G401 (cell line): ENCODE measurements around the gene HOXD9. TPM values are rescaled to one million over a fixed set of nuclear protein-coding genes. Genes with fewer than 3 reads are reported as not detected.

Source experiments
- DNase-seq: peaks from one replicate; pipeline ENCODE4 v3.0.0-alpha.2; 2015; ENCODE audit warnings: low spot score
- in situ Hi-C: cut with HindIII; loops from 2 replicates; pipeline ENCODE4 v1.10.0; 2016; ENCODE audit warnings: low sequenced_read_pairs, mixed read lengths
- total RNA-seq: library from RNA; depleted of rRNA; stranded (reverse); fragments of >200 nt; shearing (Covaris generic); gene quantifications from 2 replicates; pipeline ENCODE4 v1.2.3, GENCODE V29; 2014

The HOXD9 gene
- total RNA-seq, 1 experiment from 2014 or later, result 10.6 TPM

DNA sequence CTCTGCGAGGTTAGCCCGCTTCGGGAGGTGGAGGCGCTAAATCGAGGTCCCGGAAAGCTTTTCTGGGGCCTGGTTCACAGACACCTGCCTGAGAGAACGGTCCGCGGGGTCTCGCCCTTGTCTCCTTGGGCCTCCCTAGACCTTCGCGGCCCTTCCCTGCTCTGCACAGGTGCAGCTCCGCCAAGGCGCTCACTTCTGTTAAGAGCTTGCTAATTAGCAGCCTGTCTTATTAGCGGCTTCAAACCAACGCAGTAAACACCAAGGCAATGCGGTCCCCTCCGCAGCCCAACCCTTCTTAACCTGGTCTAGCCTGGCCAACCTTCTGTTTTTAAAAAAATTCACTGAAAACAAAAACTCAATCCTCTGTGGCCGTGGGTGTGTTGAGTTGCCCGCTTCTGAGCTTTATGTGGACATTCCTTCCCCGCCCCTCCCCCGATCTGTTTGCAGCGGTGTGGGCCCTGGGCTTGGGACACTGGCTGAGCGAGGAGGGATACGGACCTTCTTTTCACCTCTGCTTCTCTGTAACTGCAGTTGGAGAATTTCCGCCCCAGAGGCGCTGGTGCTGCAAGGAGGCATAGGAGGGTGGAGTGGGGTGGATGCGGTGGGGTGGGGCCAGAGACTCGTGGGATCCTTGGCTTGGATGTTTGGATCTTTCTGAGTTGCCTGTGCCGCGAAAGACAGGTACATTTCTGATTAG is 25.4 kb downstream of the HOXD9 start:
- in situ Hi-C loops, result no loop called here

DNA sequence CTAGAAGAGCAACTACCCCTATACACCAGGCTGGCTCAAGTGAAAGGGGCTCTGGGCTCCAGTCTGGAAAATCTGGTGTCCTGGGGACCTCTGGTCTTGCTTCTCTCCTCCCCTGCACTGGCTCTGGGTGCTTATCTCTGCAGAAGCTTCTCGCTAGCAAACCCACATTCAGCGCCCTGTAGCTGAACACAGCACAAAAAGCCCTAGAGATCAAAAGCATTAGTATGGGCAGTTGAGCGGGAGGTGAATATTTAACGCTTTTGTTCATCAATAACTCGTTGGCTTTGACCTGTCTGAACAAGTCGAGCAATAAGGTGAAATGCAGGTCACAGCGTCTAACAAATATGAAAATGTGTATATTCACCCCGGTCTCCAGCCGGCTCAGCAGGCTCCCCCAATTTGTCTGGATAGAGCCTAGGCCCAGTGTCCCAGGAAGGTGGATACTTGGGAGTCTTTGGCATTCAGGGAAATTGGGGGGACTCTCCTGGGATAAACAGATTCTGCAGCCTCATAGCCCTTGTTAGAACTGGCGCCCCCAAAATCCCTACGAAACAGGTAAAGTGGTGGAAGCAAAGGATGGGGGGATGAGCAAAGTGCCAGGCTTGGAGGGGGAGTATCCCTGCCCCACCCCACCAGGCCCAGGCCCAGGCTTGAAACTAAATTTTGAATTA is 26.4 kb downstream of the HOXD9 start:
- no peak for DNase-seq
- in situ Hi-C loops, result no loop called here

More for the DNA sequence above, 25.4 kb downstream of the HOXD9 start:
- DNase-seq, result no peak

DNA sequence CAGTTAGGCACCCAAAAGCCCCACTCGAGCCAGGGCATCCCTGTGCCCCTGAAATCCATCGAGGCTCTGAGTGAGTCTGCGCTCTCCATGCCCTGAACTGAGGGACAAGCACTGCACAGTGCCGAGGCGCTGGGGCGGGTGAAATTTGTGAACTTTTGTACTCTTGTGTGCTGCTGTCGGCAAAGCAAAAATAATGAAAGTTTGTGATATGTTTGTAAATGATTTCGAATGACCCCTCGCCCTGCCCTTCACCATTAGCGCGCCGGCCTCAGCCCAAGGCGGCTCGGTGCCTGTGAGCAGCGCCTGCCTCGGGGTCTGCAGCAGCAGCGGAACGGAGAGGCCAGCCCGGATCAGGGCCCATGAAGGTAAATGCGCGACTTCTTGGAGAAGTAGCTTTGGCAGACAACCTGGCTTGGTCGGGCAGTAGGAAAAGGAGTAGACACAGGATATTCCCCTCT is 27.0 kb downstream of the HOXD9 start:
- no peak for DNase-seq
- in situ Hi-C loops, result no loop called here

DNA sequence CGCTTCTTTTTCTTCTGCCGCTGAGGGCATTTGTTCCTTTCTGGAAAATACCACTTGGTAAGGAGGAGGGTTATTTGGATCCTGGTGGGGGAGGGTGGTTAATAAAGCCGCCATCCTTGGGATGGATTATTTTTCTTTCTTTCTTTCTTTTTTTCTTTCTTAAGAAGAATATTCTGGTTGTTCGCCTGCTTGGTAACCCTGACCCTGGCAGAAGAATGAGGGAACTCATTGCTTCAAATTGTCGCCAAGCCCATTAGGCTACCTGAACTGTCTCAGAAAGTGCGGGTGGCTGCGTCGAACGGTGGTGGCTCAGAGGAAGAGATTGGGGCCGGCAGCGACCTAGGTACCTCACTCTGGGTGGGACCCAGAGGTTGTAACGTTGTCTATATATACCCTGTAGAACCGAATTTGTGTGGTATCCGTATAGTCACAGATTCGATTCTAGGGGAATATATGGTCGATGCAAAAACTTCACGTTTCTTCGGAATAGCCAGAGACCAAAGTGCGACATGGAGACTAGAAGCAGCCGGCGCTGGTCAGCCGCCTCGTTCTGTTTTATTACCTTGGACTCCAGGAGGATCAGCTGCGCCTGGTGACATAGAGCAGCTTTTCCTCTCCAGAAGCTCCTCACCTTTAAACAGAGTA is 27.5 kb downstream of the HOXD9 start:
- in situ Hi-C loops, result no loop called here
- no peak for DNase-seq

DNA sequence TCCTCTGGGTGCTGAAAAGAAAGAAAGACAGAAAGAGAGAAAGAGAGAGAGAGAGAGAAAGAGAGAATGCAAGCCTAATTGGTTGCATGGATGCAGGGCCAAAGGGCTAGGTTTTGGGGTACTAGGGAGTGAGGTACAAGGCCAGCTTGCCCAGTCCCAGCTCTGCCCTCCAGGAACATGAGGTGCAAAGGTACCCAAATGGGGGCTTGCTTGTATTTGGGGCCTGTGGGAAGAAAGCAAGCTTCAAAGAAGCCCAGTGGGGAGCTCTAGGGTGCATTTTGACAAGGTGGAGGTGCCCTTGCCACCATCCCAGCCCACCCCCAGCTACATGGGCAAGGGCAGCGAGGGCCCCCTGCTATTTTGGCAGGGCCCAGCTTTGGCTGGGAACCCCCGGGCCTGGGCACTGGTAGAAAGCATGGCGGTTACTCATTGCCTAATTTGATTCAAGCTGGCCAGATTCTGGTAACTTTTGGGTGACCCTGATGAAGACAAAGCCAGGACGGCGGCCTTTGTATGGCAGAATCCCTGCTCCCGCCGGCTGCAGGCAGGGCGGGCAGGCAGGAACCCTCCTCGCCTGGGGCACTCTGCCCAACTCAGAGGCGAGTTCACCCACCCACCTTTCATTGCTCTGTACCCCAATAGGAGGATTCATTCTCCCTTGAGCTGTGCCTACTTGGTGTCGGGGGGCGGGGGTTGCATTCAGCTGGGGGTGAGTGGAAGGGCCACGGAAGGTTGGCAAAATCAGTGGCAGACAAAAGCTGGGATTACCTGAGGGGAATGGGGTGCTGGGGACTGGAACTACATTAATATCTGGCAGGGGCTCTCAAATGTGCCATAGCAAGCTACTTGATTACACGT is 28.3 kb downstream of the HOXD9 start:
- in situ Hi-C loops, result no loop called here
- DNase-seq, result no peak

DNA sequence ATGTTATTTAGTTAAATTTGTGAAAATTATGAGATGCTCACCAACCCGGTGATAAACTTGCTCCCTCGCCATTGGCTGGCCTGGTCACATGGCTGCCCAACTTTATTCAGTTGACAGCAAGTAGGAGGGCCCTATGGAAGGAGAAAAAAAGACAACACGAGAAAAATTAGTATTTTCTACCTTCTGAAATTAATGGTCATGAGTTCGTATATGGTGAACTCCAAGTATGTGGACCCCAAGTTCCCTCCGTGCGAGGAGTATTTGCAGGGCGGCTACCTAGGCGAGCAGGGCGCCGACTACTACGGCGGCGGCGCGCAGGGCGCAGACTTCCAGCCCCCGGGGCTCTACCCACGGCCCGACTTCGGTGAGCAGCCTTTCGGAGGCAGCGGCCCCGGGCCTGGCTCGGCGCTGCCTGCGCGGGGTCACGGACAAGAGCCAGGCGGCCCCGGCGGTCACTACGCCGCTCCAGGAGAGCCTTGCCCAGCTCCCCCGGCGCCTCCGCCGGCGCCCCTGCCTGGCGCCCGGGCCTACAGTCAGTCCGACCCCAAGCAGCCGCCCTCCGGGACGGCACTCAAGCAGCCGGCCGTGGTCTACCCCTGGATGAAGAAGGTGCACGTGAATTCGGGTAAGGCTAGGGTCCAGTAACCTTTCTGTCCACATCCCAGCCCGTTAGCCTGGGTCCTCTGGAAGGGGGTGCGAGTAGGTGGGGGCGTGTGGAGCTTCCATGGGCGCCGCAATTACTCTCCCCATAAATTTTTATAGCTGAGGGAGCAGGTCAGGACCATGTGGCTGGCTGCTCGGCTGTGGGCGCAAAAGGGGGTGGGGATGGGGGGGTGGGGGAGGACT is 29.1 kb downstream of the HOXD9 start, which contains the start of gene HOXD4:
Gene HOXD4, plus strand, starts transcription at position 109 of the 846 bp plus-strand sequence. Its CDS starts 84 bp downstream, at position 193.
- DNase-seq, result no peak
- in situ Hi-C loops, result no loop called here

DNA sequence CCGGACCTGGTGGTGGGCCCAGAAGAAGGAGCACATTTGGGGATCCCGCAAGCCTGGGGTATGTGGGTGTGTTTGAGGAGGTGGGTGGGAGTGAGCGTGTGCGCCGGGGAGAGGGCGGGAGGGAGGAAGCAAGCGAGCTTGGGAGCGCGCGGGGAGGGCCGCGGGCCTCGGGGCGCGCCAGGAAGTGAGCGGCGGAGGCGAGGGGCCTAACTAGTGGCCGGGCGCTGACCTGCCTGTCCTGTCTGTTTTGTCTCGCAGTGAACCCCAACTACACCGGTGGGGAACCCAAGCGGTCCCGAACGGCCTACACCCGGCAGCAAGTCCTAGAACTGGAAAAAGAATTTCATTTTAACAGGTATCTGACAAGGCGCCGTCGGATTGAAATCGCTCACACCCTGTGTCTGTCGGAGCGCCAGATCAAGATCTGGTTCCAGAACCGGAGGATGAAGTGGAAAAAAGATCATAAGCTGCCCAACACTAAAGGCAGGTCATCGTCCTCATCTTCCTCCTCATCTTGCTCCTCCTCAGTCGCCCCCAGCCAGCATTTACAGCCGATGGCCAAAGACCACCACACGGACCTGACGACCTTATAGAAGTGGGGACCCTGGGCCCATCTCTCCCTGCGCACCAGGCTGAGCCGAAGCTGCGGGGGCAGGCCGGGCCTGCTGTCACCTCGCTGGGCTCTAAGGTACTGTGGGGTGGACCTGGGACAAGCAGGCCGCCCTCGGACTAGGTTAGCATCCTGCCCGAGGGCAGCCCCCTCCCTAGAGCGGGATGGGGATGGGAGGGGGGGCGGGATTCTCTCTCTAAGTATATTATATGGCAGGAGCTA is 30.0 kb downstream of the HOXD9 start:
- in situ Hi-C loops, result no loop called here
- DNase-seq, result no peak

DNA sequence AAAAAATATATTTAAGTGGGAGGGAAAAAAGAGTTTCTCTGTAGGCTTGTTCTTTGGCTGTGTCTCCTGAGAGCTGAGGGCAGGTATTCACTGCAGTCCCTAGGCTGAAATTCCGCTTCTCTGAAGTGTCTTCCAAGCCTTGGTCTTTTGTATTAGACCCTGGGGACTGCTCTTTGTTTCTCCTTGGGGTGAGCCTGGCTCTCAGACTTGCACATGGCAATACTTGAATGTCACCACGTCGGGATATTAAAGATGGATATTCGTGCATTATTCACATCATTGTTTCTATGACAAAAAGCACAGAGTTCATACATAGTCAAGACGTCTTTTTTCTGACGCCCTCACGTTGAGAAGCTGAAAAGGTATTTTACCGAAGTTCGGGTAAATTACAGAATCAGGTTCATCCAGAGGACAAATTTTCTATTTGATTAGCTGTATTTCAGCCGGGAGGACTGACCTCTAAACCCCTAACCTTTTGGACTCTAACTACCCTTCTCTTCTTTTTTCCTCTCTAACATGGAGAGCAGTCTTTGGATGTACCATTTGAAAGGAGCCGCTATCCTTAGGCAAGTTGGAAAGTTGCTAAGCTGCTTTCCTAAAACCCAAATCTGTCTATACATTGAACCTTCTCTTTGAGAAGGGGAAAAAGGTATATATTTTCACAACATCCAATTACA is 32.2 kb downstream of the HOXD9 start:
- in situ Hi-C loops, result no loop called here
- DNase-seq, result no peak

DNA sequence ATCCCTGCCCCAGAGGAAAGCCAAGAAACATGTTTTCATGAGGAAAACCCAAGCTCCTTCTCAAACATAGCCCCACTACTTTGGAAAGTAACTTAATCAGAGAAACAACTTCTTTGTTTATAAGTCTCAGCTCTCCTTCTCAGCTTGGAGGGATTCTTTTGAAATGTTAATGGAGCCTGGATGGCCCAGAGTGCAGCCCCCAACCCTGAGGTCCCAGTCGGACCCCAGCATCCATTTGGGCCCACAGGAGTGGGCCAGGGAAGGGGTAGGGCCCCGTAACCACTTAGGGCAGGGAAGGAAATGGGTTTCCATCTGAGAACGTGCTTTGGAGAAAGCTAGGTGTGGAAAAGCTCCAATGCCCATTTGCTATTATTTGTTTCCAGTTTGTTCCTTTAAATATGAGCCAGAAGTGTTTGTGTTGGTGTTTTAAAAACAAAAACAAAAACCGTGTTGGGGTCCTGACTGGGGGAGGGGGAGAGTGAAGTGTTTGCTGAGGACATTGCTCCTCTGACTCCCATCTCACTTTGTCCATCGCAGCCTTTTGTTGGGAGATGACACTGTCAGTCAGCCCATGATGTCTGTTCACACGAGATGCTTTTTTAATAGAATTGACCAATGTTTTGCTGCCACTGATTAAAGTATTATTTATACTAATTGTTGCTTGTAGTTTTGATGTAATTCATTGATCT is 33.0 kb downstream of the HOXD9 start:
- DNase-seq, result no peak
- in situ Hi-C loops, result no loop called here

DNA sequence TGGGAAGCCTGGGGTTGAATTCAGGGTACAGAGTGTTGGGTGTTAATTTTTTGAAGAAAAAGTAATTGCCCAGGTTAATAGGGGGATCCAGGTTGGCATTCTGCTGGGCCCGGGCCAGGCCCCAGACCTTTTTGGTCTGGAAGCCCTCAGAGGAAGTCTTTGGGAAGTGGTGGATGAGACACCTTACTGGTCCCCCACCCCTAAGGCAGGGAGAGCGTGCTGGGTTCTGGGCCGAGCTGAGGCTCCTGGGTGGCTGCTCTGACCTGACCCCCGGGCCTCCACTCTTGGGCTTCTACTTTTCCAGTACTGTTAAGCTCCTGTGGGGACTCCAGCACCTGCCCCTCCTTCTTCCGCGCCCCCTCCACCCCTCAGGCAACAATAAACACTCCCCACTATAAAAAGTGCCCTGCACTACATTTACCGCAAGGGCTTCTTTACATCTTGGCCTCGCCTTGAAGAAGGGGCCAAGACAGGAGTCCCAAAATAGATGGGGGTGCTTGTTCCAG is 33.8 kb downstream of the HOXD9 start:
- DNase-seq, result no peak

DNA sequence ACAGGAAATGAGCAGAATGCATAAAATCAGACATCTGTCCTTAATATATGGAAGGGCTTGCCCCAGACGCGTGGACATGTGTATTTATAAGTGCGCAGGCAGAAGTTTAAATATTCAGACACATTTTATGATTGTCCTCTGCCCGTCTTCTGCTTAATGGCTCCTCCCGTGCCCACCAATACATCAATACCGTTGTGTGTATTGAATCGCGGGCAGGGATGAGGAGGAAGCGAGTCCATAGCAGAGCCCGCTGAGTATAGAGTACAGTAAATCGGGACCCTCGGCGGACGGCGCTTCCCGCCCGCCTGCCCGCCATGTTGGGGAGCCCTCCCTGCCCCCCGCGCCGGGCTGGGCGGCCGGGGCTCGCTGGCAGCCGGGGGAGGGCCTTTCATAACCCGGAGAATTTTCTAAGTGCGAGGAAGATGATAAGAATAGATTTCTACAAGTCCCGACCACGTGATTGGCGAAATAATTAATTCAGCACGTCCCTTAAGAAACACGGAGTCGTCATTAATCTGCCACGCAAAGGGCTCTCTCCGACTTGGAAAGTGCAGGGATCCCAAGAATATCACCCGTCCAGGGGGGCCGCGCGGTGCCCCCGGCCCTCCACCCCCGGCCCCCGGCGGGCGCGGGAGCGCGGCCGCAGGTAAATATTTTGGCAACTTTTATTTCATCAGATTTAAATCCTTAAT is 34.4 kb downstream of the HOXD9 start, which contains the start of gene HOXD3:
Gene HOXD3, plus strand, starts transcription at position 501 of the 692 bp plus-strand sequence. CDS start 11,808 bp downstream, outside the sequence.
- no peak for DNase-seq
- in situ Hi-C loops, result no loop called here

More for the DNA sequence above, 33.8 kb downstream of the HOXD9 start:
- in situ Hi-C loops, result no loop called here

DNA sequence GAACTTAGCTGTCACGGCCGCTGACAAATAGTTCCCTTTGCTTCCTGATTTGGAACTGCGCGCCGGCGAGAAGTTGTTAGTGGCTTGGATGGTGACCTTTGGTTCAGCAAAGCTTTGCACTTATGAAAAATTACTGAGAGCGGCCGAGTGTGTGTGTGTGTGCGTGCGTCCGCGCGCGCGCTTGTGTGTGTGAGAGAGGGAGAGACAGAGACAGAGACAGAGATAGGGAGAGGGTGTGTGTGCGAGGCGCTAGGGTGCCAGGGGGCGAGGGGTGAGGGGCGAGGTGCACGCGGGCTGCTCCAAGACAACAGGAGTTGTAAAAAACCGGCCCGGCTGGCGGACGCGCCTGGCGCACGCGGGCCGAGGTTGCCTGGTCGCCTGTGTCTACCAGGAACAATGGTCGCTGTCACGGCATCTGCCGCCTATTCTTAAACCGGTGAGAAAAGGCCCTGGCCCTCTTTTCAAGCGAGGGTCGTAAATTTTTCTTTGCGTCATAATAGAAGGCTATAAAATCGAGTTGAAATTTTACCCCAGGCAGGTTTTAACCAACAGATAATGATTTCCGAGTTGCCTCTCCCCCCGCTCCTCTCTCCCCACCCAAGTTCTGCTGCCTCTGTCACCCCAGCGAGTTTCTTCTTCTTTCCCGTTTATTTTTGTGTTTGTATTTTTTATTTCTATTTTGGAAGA is 35.1 kb downstream of the HOXD9 start:
- in situ Hi-C loops, result no loop called here
- DNase-seq, result no peak

DNA sequence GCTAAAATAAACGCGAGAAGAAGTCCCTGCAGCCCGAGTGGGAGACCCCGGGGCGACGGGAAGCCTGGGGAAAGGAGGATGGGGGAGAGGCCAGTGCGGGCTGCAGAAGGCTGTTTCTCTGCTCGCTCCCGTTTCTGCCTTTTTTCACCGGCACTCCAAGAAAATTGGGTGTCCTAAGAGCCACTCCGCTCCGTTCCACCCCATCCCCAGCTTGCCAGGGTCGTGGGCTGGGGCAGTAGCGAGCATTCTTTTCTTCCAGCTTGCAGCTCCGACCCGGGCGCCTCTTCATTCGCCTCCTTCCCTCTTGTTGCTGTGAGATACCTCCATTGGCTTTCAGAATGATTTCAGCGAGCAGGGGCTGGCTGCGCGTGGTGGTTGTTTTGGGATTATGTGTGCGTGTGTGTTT is 35.7 kb downstream of the HOXD9 start:
- in situ Hi-C loops, result no loop called here
- no peak for DNase-seq

DNA sequence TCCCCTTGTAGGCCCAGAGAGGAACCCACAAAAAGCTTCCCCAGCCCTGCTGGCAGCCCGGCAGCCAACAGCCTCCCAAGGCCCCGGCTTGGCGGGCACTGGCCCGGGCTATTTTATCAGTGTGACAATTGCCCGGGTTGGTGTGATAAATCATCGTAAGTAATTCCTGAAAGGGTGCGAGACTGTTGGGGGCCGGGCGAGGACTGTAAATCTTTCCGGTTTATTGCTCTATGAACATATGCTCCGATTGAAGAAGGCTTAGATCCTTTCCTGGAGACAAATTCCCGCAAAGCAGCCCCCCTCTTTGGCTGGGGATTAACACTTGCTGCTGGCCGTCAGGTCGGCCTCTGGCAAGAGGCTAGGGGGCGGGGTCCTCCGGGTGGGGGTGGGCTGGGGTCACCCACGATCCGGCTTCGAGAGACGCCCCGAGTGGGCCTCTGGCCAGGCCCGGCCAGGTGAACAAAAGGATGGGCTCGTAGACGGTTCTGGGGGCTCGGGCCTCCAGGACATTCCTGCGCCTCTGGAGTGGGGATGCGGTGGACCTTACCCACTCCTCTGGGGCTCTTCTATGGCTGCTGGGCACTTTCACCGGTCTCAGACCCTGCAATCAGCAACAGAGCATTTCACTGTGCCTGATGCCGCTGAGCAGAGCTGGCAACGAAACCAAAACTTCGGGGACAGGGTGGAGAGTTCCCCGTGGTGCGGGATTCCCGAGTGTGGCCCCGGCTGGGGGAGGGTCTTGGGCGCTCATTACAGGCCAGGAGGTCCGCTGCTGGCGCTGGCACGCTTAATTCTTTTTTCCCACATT is 36.5 kb downstream of the HOXD9 start:
- no peak for DNase-seq
- in situ Hi-C loops, result no loop called here
